Suppressor macrophage (primary cell): ENCODE results near the gene IGFBP5.

Source experiments
- DNase-seq, 4 experiments: peaks; one replicate each; pipeline ENCODE4 v3.0.0-alpha.2; 2020 to 2022

IGFBP5 gene

DNA sequence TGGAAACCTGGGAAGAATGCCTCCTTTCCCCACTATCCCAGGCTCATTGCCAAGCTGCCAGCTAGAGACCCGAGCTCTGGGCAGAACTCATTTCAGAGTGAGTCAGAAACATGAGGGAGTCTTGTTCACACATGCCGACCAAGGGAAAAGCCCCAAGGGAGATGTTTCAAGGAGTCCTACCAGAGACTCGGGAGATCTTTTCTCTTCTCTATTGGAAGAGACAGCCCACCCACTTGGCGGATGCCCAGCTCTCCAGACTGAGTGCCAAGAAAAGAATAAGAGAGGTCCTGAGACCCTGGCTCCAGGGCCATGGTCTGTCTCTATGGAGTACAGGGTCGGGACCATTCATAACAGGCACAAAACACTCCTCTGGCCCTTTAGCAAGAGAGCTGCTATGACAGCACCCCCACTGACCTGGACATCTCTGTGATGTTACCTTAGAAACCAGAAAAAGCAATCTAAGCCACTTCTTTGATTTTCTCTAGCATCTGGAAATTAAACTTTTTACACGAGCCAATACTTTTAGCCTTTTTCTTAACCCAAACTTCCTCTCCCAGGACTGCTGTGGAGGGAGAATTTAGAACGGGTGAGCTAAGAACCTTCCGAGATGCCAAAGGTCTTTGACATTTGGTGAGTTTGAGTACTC is 18.5 kb upstream of the IGFBP5 start:
- DNase-seq, result no peak

DNA sequence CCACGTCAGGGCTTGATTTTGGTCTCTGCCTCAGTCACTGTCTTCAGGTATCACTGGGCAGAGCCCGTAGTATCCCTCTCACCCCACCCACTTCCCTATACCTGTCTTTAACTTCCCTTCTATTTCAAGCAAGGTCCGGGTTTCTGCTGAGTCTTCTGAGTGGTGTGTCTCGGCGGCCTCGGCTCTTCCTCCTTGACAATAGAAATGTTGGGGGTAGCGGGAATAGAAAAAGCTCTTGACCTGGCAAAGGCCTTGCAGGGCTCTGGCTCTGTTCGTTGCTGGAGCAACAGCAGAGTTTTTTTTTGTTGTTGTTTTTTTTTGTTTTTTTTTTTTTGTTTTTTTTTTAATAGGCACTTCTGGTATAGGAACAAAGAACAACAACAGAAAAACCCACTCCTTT is 16.0 kb upstream of the IGFBP5 start:
- DNase-seq, result no peak

DNA sequence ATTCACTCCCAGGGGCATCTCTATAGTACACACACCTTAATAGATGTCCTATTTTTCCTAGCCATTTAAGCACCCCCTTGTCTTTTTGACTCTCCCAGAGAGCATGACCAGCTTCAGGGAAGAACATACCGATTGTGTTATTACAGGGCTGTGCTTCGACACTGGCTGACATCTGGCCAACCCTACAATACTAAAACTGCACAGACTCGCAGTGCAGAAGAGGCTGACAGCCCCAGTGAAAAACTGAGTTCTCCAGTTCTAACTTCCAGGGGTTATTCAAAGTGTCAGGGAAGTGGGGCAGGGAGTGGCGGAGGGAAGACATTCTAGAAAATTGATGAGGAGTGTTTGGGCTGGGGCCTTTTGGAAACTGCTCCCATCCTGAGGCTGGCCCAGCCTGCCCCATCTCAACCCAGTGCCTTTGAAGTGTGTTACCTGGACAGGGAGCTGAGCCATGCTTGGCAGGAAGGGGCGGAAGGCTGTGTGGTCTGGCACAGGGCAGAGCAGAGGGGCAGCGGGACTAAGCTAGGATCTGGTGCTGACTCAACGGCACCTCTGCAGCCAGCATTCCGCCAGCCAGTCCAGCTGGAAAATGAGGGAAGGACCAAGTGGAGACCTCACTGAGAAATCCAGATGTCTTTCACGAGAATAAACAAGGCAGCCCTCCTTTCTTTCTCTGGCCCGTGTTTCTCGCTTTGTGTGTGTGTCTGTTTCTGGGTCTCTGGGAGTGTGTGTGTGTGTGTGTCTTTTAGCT is 15.4 kb upstream of the IGFBP5 start:
- DNase-seq, result no peak

DNA sequence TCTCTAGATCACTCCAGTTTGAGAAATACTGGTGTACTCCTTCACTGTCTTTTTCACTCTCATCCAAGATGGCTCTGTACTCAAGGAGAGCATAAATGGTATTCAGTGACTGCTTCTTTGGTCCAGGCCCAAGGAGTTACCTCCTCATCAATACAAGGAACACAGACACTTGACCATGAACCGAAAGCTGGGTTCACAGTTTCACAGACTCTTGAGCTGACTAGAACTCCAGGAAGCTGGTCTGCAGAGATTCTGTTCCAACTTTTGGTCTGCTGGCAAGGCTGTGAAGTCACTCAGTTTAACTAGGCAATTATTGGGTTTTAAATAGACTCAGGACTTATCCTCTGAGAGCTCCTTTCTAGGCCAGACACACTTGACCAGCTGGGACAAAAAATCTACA is 7.4 kb upstream of the IGFBP5 start:
- no peak for DNase-seq

DNA sequence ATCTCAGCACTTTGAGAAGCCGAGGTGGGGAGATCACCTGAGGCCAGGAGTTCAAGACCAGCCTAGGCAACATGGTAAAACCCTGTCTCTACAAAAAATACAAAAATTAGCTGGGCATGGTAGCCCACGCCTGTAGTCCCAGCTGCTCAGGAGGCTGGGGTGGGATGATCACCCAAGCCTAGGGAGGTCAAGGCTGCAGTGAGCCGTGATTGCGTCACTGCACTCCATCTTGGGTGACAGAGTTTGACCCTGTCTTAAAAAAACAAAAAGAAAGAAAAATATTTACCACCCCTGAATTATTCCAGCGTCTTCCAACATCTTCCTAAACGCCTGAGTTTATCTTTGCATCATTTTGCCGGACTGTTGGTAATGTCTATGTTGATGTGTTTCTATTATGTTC is 6.2 kb upstream of the IGFBP5 start:
- no peak for DNase-seq

DNA sequence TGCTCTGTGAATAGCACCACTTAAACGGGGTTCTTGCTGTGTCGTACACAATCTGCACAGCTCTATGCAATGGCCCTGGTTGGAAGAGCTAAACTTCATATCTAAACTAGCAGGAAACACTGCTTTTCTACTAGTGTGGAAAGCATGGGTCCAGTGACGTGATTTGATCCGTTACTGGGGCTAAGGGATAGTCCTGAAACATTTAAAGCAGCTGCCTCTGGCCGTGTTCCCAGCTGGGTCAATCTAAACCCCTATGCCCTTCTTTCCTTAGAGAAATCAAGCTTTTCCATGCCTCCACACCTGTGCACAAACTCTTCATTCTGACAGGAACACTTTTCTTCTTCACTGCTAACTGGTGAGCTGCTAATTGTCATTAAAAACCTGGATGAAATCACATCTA is 5.4 kb upstream of the IGFBP5 start:
- no peak for DNase-seq

DNA sequence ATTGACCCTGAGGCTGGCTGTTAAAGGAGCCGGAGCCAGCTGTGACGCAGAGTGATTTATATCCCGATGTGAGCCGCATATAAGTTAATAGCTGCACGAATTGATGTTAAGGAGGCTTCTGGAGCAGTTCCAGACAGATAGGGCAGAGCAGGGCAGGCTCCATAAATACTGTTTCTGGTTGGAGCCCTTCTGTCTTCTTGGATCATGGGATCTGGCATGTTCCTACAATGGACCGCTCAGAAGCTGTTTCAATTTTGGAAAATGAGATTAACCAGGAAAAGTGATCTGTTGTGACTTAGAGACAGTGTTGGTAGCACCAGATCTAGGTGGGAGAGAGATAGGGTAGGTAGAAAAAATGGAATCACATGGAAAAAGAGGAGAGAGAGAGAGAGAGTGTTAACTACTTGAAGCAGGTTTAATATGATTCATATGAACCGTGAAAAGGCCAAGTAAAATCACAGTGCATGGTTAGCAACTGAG is 4.8 kb upstream of the IGFBP5 start:
- DNase-seq, result no peak

DNA sequence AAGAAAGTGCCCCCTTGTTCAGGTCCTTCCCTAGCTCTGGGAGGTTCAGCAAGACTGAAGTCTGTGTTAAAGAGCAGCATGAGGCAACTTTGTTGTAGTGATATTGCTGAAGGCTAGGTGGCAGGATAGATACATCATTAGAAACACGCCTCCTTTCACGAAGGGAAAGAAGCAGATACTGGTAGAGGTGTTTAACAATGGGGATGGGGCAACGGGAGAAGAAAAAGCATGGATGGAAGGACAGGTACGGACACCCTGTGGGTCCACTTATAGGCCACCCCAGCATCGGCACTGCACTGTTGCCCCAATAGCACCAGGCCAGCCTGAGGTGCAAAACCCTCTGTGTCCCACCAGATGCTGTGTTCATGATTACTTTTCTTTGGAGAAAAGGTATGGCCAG is 3.5 kb upstream of the IGFBP5 start:
- peak; percentile 29 to 74 (median 51) for DNase-seq

DNA sequence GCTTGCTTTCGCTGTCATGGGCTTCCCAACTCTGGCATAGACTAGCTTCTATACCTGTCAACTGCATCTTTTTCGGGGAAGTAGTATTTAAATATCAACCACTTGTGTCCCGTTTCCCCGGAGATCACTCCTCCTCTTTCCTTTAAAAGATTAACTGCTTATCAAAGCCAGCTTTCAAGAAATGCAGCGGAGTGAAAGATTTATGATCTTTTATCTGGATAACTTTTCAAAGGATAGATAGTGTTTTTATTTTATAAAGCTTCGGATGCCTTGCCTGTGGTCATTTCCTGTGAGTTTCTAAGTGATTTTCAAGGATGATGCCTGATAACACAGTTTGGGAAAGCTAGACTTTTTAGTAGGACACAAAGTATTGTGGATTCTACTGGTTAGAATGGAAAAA is 2.9 kb upstream of the IGFBP5 start:
- DNase-seq, result no peak

DNA sequence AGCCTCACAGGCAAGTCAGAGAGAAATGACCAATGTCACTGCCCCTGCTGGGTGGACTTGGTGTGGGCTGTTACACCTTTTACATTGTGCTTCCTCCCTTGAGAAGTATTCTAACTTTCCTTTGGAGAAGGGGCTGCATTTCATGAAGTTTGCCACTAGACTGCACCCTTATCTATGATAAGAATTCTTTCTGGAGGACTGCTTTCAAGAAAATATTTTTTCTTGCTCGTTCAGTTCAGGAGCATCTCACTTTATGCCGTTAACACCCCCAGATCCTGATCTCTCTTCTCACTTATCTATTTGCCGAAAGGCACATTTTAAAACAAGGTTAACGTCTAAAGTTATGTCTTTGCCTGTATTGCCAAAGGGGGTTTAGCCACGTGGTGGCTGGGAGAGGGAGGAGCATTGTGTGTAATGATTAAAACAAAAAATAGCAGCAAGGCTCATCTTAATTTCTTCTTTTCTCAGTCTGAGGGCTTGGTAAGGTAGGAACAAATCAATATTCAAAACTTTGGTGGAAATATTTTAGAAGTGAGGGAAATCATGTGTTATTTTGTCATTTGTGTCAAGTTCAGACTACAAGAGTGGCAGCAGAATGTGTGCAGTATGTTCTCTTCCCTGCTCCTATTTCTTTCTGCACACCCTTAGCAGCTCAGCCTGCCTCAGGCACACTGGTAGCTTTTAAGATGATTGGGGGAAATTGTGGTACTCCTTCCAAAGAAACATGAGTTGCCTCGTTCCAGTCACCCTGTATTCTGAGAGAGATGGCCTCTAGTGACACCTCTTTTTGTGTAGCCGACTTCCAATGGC is 1.6 kb upstream of the IGFBP5 start:
- peak in 2 of 4 experiments; percentile 16 to 23 for DNase-seq

DNA sequence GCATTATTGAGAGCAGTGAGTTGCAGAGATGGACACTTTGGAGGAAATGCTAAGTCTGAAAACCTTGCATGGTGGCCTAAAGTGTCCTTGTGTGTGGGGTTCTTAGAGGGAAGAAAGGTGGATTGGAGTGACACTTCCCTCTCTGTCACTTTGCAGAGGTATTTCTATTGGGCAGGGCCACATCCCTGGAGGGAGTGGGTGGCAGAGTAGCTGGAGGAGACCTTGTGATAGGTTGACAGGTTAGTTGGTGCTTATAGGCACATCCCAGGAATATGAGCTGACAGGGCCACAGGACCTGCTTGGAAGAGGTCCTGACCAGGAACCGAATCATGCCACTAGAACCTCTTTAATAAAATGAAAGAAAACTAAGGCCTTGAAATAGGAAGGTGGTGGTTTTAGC is 972 bp upstream of the IGFBP5 start:
- DNase-seq, result no peak

DNA sequence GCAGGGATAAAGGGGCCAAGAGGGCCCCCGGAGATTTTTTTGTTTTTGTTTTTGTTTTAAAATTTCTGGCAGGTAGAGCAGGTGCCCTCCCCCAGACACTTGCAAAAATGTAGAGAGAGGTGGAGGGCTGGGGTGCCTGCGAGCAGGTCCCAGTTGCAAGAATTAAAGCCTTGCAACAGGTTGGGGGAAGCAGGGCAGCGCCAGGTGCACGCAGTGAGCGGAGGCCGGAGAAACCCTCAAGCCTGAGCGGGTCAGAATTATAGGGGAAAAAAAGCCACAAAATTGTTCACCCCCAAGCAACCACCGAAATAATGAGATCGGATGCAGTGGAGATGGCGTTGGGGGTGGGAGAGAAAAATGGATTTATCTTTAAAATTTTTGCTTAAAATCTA is 527 bp downstream of the IGFBP5 start:
- no peak for DNase-seq

DNA sequence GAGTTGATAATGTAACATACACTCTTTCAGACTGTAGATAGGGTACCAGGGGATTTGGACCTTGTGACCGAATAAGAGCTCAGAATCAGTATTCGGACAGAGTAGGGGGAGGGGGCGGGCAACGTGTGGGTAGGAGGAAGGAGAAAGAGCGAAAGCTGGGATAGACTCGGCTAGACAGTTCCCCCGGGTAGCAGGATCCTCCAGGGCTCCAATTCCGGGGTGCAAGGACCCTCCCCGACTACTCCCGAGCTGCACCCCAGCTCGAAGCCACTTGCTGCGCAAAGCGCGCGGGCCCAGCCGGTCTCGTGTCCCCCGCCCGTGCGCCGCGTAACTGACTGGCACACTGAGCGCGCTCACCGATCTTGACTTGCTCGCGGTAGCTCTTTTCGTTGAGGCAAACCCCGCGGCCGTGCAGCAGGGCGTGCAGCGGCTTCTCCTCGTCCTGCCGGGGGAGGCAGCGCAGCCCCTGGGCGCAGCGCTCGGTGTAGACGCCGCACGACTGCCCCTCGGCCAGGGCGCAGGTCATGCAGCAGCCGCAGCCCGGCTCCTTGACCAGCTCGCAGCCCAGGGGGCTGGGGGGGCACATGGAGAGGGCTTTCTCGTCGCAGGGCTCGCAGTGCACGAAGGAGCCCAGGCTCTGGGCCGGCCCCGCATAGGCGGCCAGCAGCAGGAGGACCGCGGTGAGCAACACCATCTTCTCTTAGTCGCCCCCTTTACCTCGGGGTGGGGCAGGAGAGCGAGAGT is 1.1 kb downstream of the IGFBP5 start:
- peak; percentile 15 to 52 (median 28) for DNase-seq

DNA sequence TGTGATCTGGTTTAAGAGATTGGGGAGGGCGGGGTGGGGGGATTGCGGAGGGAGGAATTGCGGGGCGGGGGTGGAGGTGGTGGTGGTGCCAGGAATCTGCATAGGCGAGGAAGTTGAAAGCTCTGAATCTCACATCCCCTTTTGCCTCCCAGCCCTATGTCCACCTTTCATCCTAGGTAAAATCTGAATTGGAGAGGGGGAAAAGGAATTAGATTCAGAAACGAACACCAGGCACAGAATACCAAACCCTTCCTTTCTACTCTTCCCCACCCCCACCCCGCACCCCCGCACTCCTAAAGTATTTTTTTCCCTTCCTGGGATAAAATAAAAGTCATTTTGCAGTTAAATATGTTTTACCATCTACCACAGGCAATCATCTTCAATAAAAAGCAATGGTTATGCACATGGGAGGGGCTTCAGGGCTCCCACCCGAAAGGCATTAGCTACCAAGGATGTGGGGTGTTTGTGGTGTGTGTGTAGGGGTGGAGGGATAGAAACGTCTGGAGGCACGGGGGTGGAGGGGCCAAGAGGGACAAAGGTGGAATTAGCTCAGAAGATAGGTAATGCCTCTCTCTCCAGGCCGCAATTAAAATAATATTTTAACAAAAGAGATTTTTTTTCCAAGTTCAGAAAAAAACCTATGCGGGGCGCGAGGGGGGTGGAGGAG is 1.8 kb downstream of the IGFBP5 start:
- DNase-seq, result no peak

DNA sequence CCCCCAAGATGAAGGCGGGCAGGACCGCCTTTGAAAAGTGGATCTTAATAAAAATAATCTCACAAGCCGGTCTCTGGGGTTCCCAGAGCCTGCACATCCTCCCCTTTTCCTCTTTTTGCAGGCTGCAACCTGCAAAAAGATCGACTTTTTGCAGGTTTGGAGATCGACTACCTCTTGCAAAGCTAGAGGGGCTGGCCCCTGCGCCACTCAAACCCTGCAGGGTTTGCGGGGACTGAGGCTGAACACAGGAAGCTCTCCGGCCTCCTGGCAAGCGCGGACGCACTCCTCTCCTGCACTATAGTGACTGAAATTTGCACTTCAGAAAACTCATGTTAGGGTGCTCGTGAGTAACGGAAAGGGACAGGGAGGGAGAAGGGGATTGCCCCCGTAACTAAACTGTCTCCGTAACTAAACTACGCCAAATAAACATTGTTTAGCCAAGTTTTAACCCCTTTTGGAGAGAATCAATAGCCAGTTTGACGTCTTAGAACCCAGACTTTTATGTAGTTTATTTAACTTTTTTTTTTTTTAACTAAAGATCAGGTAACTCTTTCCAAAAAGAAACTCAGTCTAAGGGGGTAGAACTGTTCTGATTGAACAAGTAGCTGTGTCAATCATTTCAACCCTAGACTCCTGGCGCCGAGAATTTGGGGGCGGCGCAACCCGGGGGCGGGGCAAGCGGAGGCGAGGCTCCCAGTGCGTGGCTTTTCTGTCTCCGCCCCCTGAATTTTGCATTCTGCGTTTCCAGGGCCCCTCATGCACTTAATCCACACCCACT is 2.5 kb downstream of the IGFBP5 start:
- DNase-seq, result peak in 3 of 4 experiments; percentile 18 to 36 (median 23)

DNA sequence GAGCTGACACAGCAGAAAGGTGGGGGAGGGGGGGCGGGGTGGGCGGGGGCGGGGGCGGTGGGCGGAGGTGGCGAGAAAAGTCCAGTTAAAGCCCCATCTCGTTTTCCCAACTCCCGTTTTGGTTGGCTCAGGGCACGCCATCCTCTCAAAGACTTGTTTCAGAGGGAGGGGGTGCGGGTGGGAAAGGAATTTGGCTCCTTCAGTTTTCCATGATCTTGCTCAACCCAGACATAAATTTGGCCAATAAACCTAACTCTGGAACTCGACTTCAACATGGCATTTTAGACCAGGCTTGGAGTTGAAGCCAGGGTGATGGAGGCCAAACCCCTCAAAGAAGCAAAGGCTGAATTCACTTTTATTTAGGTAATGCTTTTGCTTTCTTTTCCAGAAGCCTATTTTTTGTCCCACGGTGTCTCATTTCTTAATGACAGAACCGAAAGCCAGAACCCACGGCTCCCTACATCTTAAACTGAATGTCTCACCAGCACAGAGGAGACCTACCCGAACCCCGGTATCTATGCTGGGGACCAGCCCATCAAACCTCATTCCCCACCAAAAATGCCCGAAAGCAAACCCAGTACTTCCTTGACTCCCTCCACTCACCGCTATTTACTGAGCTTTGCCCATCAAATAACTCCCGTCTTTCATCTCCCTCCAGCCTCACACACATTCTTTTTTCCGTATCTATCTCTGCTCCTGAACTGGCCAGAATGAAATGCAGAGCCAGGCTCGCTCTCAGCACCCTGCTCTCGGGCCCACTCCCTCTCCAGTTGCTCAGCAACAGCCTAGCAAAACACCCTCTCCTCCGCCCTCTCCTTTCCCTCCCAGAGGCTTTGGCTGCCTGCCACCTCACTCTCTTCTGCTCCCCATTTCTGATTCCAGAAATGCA is 4.3 kb downstream of the IGFBP5 start:
- DNase-seq, result peak; percentile 14 to 49 (median 32)

DNA sequence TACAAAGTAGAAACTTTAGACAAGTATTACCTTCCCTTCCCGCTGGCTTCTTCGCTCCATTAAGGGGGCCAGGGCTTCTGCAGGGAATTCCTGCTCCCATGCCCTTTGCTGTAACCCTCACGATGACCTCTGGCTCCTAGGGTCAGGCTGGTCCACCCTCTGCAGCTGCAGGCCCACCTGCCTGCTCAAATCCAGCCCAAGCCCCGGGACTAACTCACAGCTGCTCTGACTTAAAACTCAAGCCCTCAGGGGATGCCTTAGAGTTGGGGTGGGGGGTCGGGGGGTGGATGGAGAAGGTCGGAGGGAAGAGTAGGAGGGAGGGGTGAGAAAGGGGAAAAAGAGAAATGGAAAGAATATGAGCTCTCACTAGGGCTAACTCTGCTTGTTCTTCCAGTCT is 4.9 kb downstream of the IGFBP5 start:
- DNase-seq, result no peak

DNA sequence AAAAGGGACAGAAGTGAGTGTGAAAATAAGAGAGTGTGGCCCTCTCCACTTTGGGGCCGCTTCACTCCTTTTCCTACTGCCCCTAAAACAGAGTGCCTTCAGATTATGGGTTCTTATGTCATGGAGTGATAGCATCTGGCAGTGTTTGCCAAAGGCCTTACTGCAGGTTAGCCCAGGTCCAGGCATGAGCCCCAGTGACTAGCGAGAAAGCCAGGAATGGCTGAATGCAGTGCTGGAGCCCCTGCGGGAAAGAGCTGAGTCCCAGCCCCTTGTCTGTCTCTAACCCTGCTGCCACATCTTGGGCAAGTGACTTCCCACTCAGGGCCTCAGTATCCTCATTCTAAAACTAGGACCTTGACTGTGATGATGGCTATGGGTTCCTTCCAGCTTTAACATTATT is 6.0 kb downstream of the IGFBP5 start:
- no peak for DNase-seq

DNA sequence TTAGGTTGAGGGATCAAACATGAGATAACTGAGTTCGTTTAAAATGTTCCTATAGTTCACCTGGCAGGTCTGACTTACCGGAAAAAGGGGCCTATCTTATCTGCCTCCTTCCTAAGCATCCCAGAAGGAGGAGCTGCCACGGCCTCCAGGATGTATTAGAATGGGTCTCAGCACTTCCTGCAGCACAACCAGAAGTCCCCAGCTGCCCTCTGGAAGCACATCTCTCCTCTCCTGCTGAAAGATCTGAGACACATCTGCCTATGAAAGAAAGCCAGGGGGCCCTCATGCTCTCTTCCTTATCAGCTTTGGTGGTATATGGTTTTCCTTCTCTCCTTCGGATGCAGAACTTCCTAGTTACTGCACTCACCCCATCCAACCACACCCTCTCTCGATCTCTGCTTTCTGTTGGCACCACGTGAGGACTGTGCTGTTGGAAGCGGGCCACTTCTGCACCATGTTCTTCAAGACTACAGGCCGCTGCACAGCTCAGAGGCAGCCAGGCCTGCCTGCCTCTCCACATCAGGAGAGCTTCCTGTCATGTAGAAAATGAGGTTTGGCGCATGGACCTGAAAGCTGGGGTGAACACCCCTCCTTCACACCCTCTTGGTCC is 6.5 kb downstream of the IGFBP5 start:
- no peak for DNase-seq

DNA sequence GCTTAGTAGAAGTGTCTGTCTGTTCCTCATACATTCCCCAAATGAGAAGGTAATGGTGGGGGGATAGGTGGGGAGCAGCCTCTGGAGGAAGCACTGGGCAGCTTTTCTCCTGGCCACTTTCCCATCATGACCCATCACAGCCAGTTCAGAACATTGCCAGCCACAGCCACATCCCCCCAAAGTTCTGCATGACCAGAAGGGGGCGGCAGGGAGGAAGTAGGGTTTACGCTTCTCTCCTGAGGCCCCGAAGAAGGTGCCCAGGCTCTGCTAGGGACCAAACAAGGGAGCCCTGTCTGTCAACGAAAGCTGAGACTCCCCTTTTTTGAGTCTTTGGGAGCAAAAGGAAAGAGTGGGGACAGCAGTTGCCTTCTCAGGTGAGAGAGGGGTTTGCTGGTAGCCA is 7.7 kb downstream of the IGFBP5 start:
- DNase-seq, result peak in 3 of 4 experiments; percentile 10 to 34 (median 31)
